ENCODE measurements around the gene OSMR.

Gene OSMR

GRCh38 chr5:38923661-38924451, 78.0 kb downstream of the OSMR start:
- no peak overlapping the region for H3K4me3 ChIP-seq (ENCODE audit: low read depth, low read length)
- WGBS (ENCODE audit: extremely low coverage, insufficient coverage, insufficient read length) = no CpG with 5 or more reads among the region's 3 CpGs
- H4K91ac ChIP-seq (ENCODE audit: low read depth, low read length) = peak overlapping the region; percentile 74
- peak overlapping the region; percentile 11 for H3K9ac ChIP-seq (ENCODE audit: low read length)
- no peak overlapping the region for H3K4ac ChIP-seq (ENCODE audit: low read depth, low read length)
- H3K36me3 ChIP-seq (ENCODE audit: control insufficient read depth in 1 of 2, insufficient read depth in 2 of 2, low read length in 2 of 2) = peaks cover 3 to 8% of the 10 kb centered on the region in 2 experiments
- no peak overlapping the region for H2BK5ac ChIP-seq (ENCODE audit: low read depth, low read length, poor library complexity)
- peaks cover 2% of the 10 kb centered on the region for H3K9me3 ChIP-seq (ENCODE audit: insufficient read depth, low read depth, low read length)
- H2BK12ac ChIP-seq (ENCODE audit: low read length) = no peak overlapping the region
- peaks cover 6 to 11% of the 10 kb centered on the region in 2 experiments for H3K4me1 ChIP-seq (ENCODE audit: control insufficient read depth in 1 of 2, insufficient read depth in 2 of 2, low read length in 2 of 2)
- H2AK5ac ChIP-seq (ENCODE audit: low read length) = no peak overlapping the region
- H3K23ac ChIP-seq (ENCODE audit: low read length) = peak overlapping the region; percentile 42
- no peak overlapping the region for H2BK120ac ChIP-seq (ENCODE audit: insufficient read depth, low read length, poor library complexity)
- no peak overlapping the region for H3K27ac ChIP-seq (ENCODE audit: low read depth, low read length)
- H3K27me3 ChIP-seq (ENCODE audit: insufficient read depth, low read length) = no peaks in the 10 kb centered on the region
- no peak for DNase-seq
- H4K8ac ChIP-seq (ENCODE audit: low read depth, low read length) = peak overlapping the region; percentile 47
- H3K79me2 ChIP-seq (ENCODE audit: control insufficient read depth, insufficient read depth, low read length, poor library complexity) = no peaks in the 10 kb centered on the region
- H3K14ac ChIP-seq (ENCODE audit: low read length) = no peak overlapping the region
- no peak overlapping the region for H3K4me2 ChIP-seq (ENCODE audit: low read length)
- no peak overlapping the region for H4K12ac ChIP-seq (ENCODE audit: low read depth, low read length)
- peaks cover 9% of the 10 kb centered on the region for H3K79me1 ChIP-seq (ENCODE audit: low read length)
- peak overlapping the region; percentile 61 for H3K18ac ChIP-seq (ENCODE audit: low read length)
- H2AFZ ChIP-seq (ENCODE audit: insufficient read depth, low read length, poor library complexity) = no peak overlapping the region

- Histone ChIP-seq H3K27ac (ENCODE audit: low read depth, low read length) (peak overlapping the region; percentile 89), H3K79me2 (ENCODE audit: control insufficient read depth, insufficient read depth, low read length, poor library complexity) (no peaks in the 10 kb centered on the region), H3K27me3 (ENCODE audit: insufficient read depth, low read length) (no peaks in the 10 kb centered on the region), H3K4me3 (ENCODE audit: low read depth, low read length) (no peak overlapping the region), H3K9me3 (ENCODE audit: insufficient read depth, low read depth, low read length) (peaks cover 2% of the 10 kb centered on the region), H3K14ac (ENCODE audit: low read length) (peak overlapping the region; percentile 77), H3K9ac (ENCODE audit: low read length) (no peak overlapping the region), H3K4me1 (ENCODE audit: control insufficient read depth in 1 of 2, insufficient read depth in 2 of 2, low read length in 2 of 2) (peaks cover 6 to 11% of the 10 kb centered on the region in 2 experiments), H2AFZ (ENCODE audit: insufficient read depth, low read length, poor library complexity) (no peak overlapping the region), H3K4me2 (ENCODE audit: low read length) (no peak overlapping the region), H4K8ac (ENCODE audit: low read depth, low read length) (no peak overlapping the region), H2BK5ac (ENCODE audit: low read depth, low read length, poor library complexity) (peak overlapping the region; percentile 54), H4K91ac (ENCODE audit: low read depth, low read length) (peak overlapping the region; percentile 79), H3K23ac (ENCODE audit: low read length) (no peak overlapping the region), H2BK12ac (ENCODE audit: low read length) (peak overlapping the region; percentile 27), H3K18ac (ENCODE audit: low read length) (no peak overlapping the region), H2BK120ac (ENCODE audit: insufficient read depth, low read length, poor library complexity) (no peak overlapping the region), H4K12ac (ENCODE audit: low read depth, low read length) (no peak overlapping the region), H3K36me3 (ENCODE audit: control insufficient read depth in 1 of 2, insufficient read depth in 2 of 2, low read length in 2 of 2) (peaks cover 3 to 8% of the 10 kb centered on the region in 2 experiments), H2AK5ac (ENCODE audit: low read length) (no peak overlapping the region), H3K79me1 (ENCODE audit: low read length) (peaks cover 9% of the 10 kb centered on the region), H3K4ac (ENCODE audit: low read depth, low read length) (no peak overlapping the region)
- no CpG with 5 or more reads among the region's 6 CpGs for WGBS (ENCODE audit: extremely low coverage, insufficient coverage, insufficient read length)
- DNase-seq = peak; percentile 1 to 58
These were observed 79.5 kb downstream of the OSMR start for GRCh38 chr5:38925154-38925925.

GRCh38 chr5:38926121-38926520, 80.3 kb downstream of the OSMR start:
- H3K27ac ChIP-seq (ENCODE audit: low read depth, low read length) = peak overlapping the region; percentile 89
- H2BK12ac ChIP-seq (ENCODE audit: low read length) = peak overlapping the region; percentile 99
- H3K4me2 ChIP-seq (ENCODE audit: low read length) = no peak overlapping the region
- DNase-seq = no peak
- H3K27me3 ChIP-seq (ENCODE audit: insufficient read depth, low read length) = no peaks in the 10 kb centered on the region
- H2BK120ac ChIP-seq (ENCODE audit: insufficient read depth, low read length, poor library complexity) = peak overlapping the region; percentile 91
- no peak overlapping the region for H3K18ac ChIP-seq (ENCODE audit: low read length)
- peaks cover 2% of the 10 kb centered on the region for H3K9me3 ChIP-seq (ENCODE audit: insufficient read depth, low read depth, low read length)
- H2AK5ac ChIP-seq (ENCODE audit: low read length) = peak overlapping the region; percentile 89
- H4K12ac ChIP-seq (ENCODE audit: low read depth, low read length) = no peak overlapping the region
- no peak overlapping the region for H3K4ac ChIP-seq (ENCODE audit: low read depth, low read length)
- no CpG with 5 or more reads among the region's 3 CpGs for WGBS (ENCODE audit: extremely low coverage, insufficient coverage, insufficient read length)
- H3K23ac ChIP-seq (ENCODE audit: low read length) = no peak overlapping the region
- H2BK5ac ChIP-seq (ENCODE audit: low read depth, low read length, poor library complexity) = peak overlapping the region; percentile 77
- H3K9ac ChIP-seq (ENCODE audit: low read length) = no peak overlapping the region
- no peaks in the 10 kb centered on the region for H3K79me2 ChIP-seq (ENCODE audit: control insufficient read depth, insufficient read depth, low read length, poor library complexity)
- H3K4me3 ChIP-seq (ENCODE audit: low read depth, low read length) = no peak overlapping the region
- H3K79me1 ChIP-seq (ENCODE audit: low read length) = peaks cover 10% of the 10 kb centered on the region
- H4K8ac ChIP-seq (ENCODE audit: low read depth, low read length) = peak overlapping the region; percentile 48
- H4K91ac ChIP-seq (ENCODE audit: low read depth, low read length) = peak overlapping the region; percentile 83
- H3K4me1 ChIP-seq (ENCODE audit: control insufficient read depth in 1 of 2, insufficient read depth in 2 of 2, low read length in 2 of 2) = peaks cover 6 to 11% of the 10 kb centered on the region in 2 experiments
- H2AFZ ChIP-seq (ENCODE audit: insufficient read depth, low read length, poor library complexity) = no peak overlapping the region
- H3K36me3 ChIP-seq (ENCODE audit: control insufficient read depth in 1 of 2, insufficient read depth in 2 of 2, low read length in 2 of 2) = peaks cover 3 to 8% of the 10 kb centered on the region in 2 experiments
- H3K14ac ChIP-seq (ENCODE audit: low read length) = peak overlapping the region; percentile 68

GRCh38 chr5:38927470-38927869, 81.7 kb downstream of the OSMR start:
- DNase-seq = peak in 1 of 2 donors; percentile 21
- no peak overlapping the region for H3K18ac ChIP-seq (ENCODE audit: low read length)
- peaks cover 9 to 11% of the 10 kb centered on the region in 2 experiments for H3K4me1 ChIP-seq (ENCODE audit: control insufficient read depth in 1 of 2, insufficient read depth in 2 of 2, low read length in 2 of 2)
- no CpG with 5 or more reads among the region's 2 CpGs for WGBS (ENCODE audit: extremely low coverage, insufficient coverage, insufficient read length)
- H2AK5ac ChIP-seq (ENCODE audit: low read length) = no peak overlapping the region
- peak overlapping the region; percentile 24 for H2BK12ac ChIP-seq (ENCODE audit: low read length)
- H3K27ac ChIP-seq (ENCODE audit: low read depth, low read length) = no peak overlapping the region
- peak overlapping the region; percentile 46 for H2BK120ac ChIP-seq (ENCODE audit: insufficient read depth, low read length, poor library complexity)
- H4K91ac ChIP-seq (ENCODE audit: low read depth, low read length) = no peak overlapping the region
- no peak overlapping the region for H2AFZ ChIP-seq (ENCODE audit: insufficient read depth, low read length, poor library complexity)
- H3K79me1 ChIP-seq (ENCODE audit: low read length) = peaks cover 12% of the 10 kb centered on the region
- H3K79me2 ChIP-seq (ENCODE audit: control insufficient read depth, insufficient read depth, low read length, poor library complexity) = no peaks in the 10 kb centered on the region
- H4K8ac ChIP-seq (ENCODE audit: low read depth, low read length) = no peak overlapping the region
- no peak overlapping the region for H2BK5ac ChIP-seq (ENCODE audit: low read depth, low read length, poor library complexity)
- H3K4ac ChIP-seq (ENCODE audit: low read depth, low read length) = no peak overlapping the region
- peaks cover 5 to 12% of the 10 kb centered on the region in 2 experiments for H3K36me3 ChIP-seq (ENCODE audit: control insufficient read depth in 1 of 2, insufficient read depth in 2 of 2, low read length in 2 of 2)
- no peak overlapping the region for H3K9ac ChIP-seq (ENCODE audit: low read length)
- no peak overlapping the region for H3K4me2 ChIP-seq (ENCODE audit: low read length)
- peaks cover 4% of the 10 kb centered on the region for H3K9me3 ChIP-seq (ENCODE audit: insufficient read depth, low read depth, low read length)
- no peak overlapping the region for H3K14ac ChIP-seq (ENCODE audit: low read length)
- H3K4me3 ChIP-seq (ENCODE audit: low read depth, low read length) = no peak overlapping the region
- no peak overlapping the region for H3K23ac ChIP-seq (ENCODE audit: low read length)
- no peaks in the 10 kb centered on the region for H3K27me3 ChIP-seq (ENCODE audit: insufficient read depth, low read length)
- no peak overlapping the region for H4K12ac ChIP-seq (ENCODE audit: low read depth, low read length)

Measured in trophoblast cell (in vitro differentiated cells and primary cell).